Adrenal gland (tissue), 5 donors: ENCODE measurements around the gene URM1.

Source experiments
- CTCF ChIP-seq, 6 experiments: fragments of 450-650 bp in 4 of 6; fragments of 200-600 bp in 2 of 6; sonication (generic) in 1 of 6; IDR thresholded peaks; 1 replicate in 5 of 6; 2 replicates in 1 of 6; pipeline versions ENCODE4 v1.5.1 to v1.8.0; 2016 to 2021; ENCODE audit warnings: antibody characterized with exemption in 6 of 6, mild to moderate bottlenecking in 2 of 6, moderate library complexity in 1 of 6
- POLR2A ChIP-seq, 2 donors: fragments of 450-650 bp; IDR thresholded peaks; one replicate each; pipeline ENCODE4 v1.6.1; 2017; ENCODE audit warnings: antibody characterized with exemption in 2 of 2, mild to moderate bottlenecking in 2 of 2, moderate library complexity in 1 of 2
- donor health status: DM: no; HTN: no; CAD: no.

GRCh38 chr9:128375865-128376264 lies 4.7 kb downstream of the URM1 start:
- TF ChIP-seq POLR2A (IDR thresholded peaks at IDR 0.05) (no peak), CTCF (IDR thresholded peaks at IDR 0.05) (no peak)
